H1 (cell line): ENCODE results near the gene PTHLH. TPM values are rescaled to one million over a fixed set of nuclear protein-coding genes. Genes with fewer than 3 reads are reported as not detected.

Source experiments
- CTCF ChIA-PET: fragments of 300-600 bp; sonication (Branson Sonifier 250); formaldehyde crosslinking; loops from one replicate; lab custom pipeline; 2021; ENCODE audit not compliant: partially characterized antibody; lab: Charles Lee
- POLR2A ChIA-PET: fragments of 300-600 bp; sonication (Branson Sonifier 250); formaldehyde crosslinking; loops from one replicate; lab custom pipeline; 2021; ENCODE audit warnings: inconsistent platforms; ENCODE audit not compliant: partially characterized antibody; lab: Charles Lee
- DNase-seq, 2 experiments: peaks; one replicate each; pipeline versions ENCODE4 v3.0.0 to v3.0.0-alpha.2; 2010 to 2022; ENCODE audit warnings: low spot score in 2 of 2, low read depth in 1 of 2, mixed read lengths in 1 of 2
- FAIRE-seq: peaks from 2 replicates; lab custom pipeline; 2011; peaks lifted over from hg19 to GRCh38; lab: Jason Lieb, UNC
- H2AFZ ChIP-seq: 2 replicates; pipeline ENCODE4 v1.8.1; 2012; ENCODE audit warnings: low read length, inconsistent platforms
- H2AK5ac ChIP-seq: 2 replicates; pipeline ENCODE4 v1.6.1; 2013; ENCODE audit warnings: low read depth, low read length
- H2BK120ac ChIP-seq: replicated peaks from 2 replicates; pipeline ENCODE3; 2013; ENCODE audit warnings: low read depth, low read length, inconsistent platforms
- H2BK12ac ChIP-seq: 2 replicates; pipeline ENCODE4 v1.6.1; 2013; ENCODE audit warnings: low read depth, low read length
- H2BK15ac ChIP-seq: 2 replicates; pipeline ENCODE4 v1.6.1; 2013; ENCODE audit warnings: low read length
- H2BK20ac ChIP-seq: 2 replicates; pipeline ENCODE4 v1.6.1; 2013; ENCODE audit warnings: low read length
- H2BK5ac ChIP-seq: 2 replicates; pipeline ENCODE4 v1.6.1; 2013; ENCODE audit warnings: low read depth, low read length
- H3K14ac ChIP-seq: 2 replicates; pipeline ENCODE4 v1.6.1; 2013; ENCODE audit warnings: inconsistent platforms; ENCODE audit not compliant: insufficient read length
- H3K18ac ChIP-seq: 2 replicates; pipeline ENCODE4 v1.6.1; 2013; ENCODE audit warnings: low read length; ENCODE audit errors: extremely low read depth
- H3K23ac ChIP-seq: 2 replicates; pipeline ENCODE4 v1.6.1; 2013; ENCODE audit warnings: inconsistent platforms; ENCODE audit not compliant: insufficient read length
- H3K23me2 ChIP-seq: 2 replicates; pipeline ENCODE4 v1.6.1; 2013; ENCODE audit warnings: low read depth, low read length
- H3K27ac ChIP-seq: 2 replicates; pipeline ENCODE4 v1.6.1; 2011; ENCODE audit warnings: low read depth, low read length, inconsistent platforms
- H3K27me3 ChIP-seq, 4 experiments: replicated peaks in 1 of 4; 1 replicate in 1 of 4; 2 replicates in 3 of 4; pipeline versions ENCODE4 v1.6.1 to v1.8.1; 2011 to 2013; ENCODE audit warnings: low read length in 3 of 4, mild to moderate bottlenecking in 3 of 4, inconsistent platforms in 2 of 4, mixed read lengths in 2 of 4, moderate library complexity in 1 of 4; ENCODE audit not compliant: control insufficient read depth in 3 of 4, insufficient read depth in 3 of 4; ENCODE audit errors: extremely low read depth in 1 of 4
- H3K36me3 ChIP-seq, 4 experiments: 2 replicates each; pipeline versions ENCODE4 v1.6.1 to v1.8.1; 2011 to 2013; ENCODE audit warnings: mild to moderate bottlenecking in 4 of 4, low read length in 3 of 4, moderate library complexity in 2 of 4, control low read depth in 1 of 4, inconsistent platforms in 1 of 4; ENCODE audit not compliant: insufficient read depth in 4 of 4, control insufficient read depth in 2 of 4
- H3K4ac ChIP-seq: replicated peaks from 2 replicates; pipeline ENCODE3; 2013; ENCODE audit warnings: low read length, low read depth, mixed read lengths, inconsistent platforms; ENCODE audit not compliant: insufficient read length
- H3K4me1 ChIP-seq, 4 experiments: replicated peaks in 1 of 4; 1 replicate in 1 of 4; 2 replicates in 3 of 4; pipeline versions ENCODE4 v1.6.1 to v1.8.1; 2011 to 2013; ENCODE audit warnings: low read length in 3 of 4, inconsistent platforms in 2 of 4, mixed read lengths in 1 of 4; ENCODE audit not compliant: insufficient read depth in 4 of 4, control insufficient read depth in 3 of 4
- H3K4me2 ChIP-seq, 2 experiments: 2 replicates each; pipeline versions ENCODE4 v1.6.1 to v1.8.1; 2011 to 2013; ENCODE audit warnings: low read depth in 2 of 2, low read length in 2 of 2, control low read depth in 1 of 2, inconsistent platforms in 1 of 2, mild to moderate bottlenecking in 1 of 2; ENCODE audit not compliant: insufficient read depth in 1 of 2
- H3K4me3 ChIP-seq, 4 experiments: fragments of 200-600, 300-600 bp in 1 of 4; sonication (generic), shearing (Covaris generic), sonication (Bioruptor Twin) in 1 of 4; 2 replicates each; pipeline versions ENCODE4 v1.5.1 to v1.8.1; 2011 to 2016; ENCODE audit warnings: low read length in 4 of 4, low read depth in 3 of 4, control low read depth in 2 of 4, inconsistent platforms in 2 of 4, mild to moderate bottlenecking in 2 of 4, mixed read lengths in 1 of 4, moderate library complexity in 1 of 4; ENCODE audit not compliant: insufficient read depth in 2 of 4; ENCODE audit errors: extremely low read depth in 1 of 4
- H3K56ac ChIP-seq: replicated peaks from 2 replicates; pipeline ENCODE3; 2013; ENCODE audit warnings: low read depth, mild to moderate bottlenecking, mixed read lengths, low read length, inconsistent platforms; ENCODE audit not compliant: insufficient read length
- H3K79me1 ChIP-seq: 2 replicates; pipeline ENCODE4 v1.6.1; 2013; ENCODE audit warnings: low read depth, low read length, control low read depth
- H3K79me2 ChIP-seq, 2 experiments: 2 replicates each; pipeline versions ENCODE4 v1.6.1 to v1.8.1; 2012 to 2013; ENCODE audit warnings: low read length in 2 of 2, mild to moderate bottlenecking in 2 of 2, inconsistent platforms in 1 of 2; ENCODE audit not compliant: insufficient read depth in 2 of 2, control insufficient read depth in 1 of 2
- H3K9ac ChIP-seq, 4 experiments: replicated peaks in 1 of 4; 1 replicate in 1 of 4; 2 replicates in 3 of 4; pipeline versions ENCODE4 v1.6.1 to v1.8.1; 2011 to 2013; ENCODE audit warnings: low read depth in 3 of 4, low read length in 3 of 4, control low read depth in 2 of 4, mild to moderate bottlenecking in 2 of 4, moderate library complexity in 2 of 4, inconsistent platforms in 1 of 4; ENCODE audit errors: extremely low read depth in 1 of 4
- H3K9me3 ChIP-seq, 2 experiments: 2 replicates each; pipeline versions ENCODE4 v1.6.1 to v1.8.1; 2012 to 2013; ENCODE audit warnings: mild to moderate bottlenecking in 2 of 2, moderate library complexity in 2 of 2, control low read depth in 1 of 2, inconsistent platforms in 1 of 2, low read depth in 1 of 2, low read length in 1 of 2, mixed read lengths in 1 of 2; ENCODE audit not compliant: insufficient read depth in 2 of 2
- H4K20me1 ChIP-seq, 2 experiments: replicated peaks in 1 of 2; 2 replicates each; pipeline versions ENCODE3 to v1.8.1; 2011 to 2013; ENCODE audit warnings: inconsistent platforms in 2 of 2, low read length in 2 of 2, mild to moderate bottlenecking in 1 of 2; ENCODE audit not compliant: insufficient read depth in 2 of 2, control insufficient read depth in 1 of 2
- H4K5ac ChIP-seq: 2 replicates; pipeline ENCODE4 v1.6.1; 2013; ENCODE audit warnings: low read length, low read depth, mixed read lengths, inconsistent platforms; ENCODE audit not compliant: insufficient read length
- H4K8ac ChIP-seq: 2 replicates; pipeline ENCODE4 v1.8.0; 2013; ENCODE audit warnings: mild to moderate bottlenecking, moderate library complexity, low read length, inconsistent platforms; ENCODE audit not compliant: insufficient read depth; ENCODE audit errors: extremely low read depth
- H4K91ac ChIP-seq: replicated peaks from 2 replicates; pipeline ENCODE3; 2013; ENCODE audit warnings: low read length, mixed read lengths, inconsistent platforms; ENCODE audit not compliant: insufficient read length
- CBX5 ChIP-seq: fragments of 300-800, 300-1000 bp; sonication (generic); IDR thresholded peaks from 2 replicates; pipeline ENCODE4 v1.7.1; 2016; ENCODE audit warnings: antibody characterized with exemption, low read length, low read depth
- CEBPB ChIP-seq: IDR thresholded peaks from 2 replicates; pipeline ENCODE4 v1.6.1; 2012; ENCODE audit warnings: low read depth, low read length
- FOSL1 ChIP-seq: IDR thresholded peaks from 2 replicates; pipeline ENCODE4 v1.6.1; 2011; ENCODE audit warnings: mild to moderate bottlenecking, low read depth, low read length, moderate library complexity; ENCODE audit not compliant: insufficient read depth
- GABPA ChIP-seq: IDR thresholded peaks from 2 replicates; pipeline ENCODE4 v1.6.1; 2011; ENCODE audit warnings: mild to moderate bottlenecking, low read length, moderate library complexity, borderline replicate concordance; ENCODE audit not compliant: insufficient read depth
- HDAC6 ChIP-seq: IDR thresholded peaks from one replicate; pipeline ENCODE4 v1.7.1; 2012; ENCODE audit warnings: low read depth, mild to moderate bottlenecking, inconsistent platforms, low read length, moderate library complexity
- KDM1A ChIP-seq: fragments of 200-600, 300-600 bp; sonication (generic); IDR thresholded peaks from 2 replicates; pipeline ENCODE4 v1.7.1; 2016; ENCODE audit warnings: mild to moderate bottlenecking, low read length, borderline replicate concordance
- POU5F1 ChIP-seq: IDR thresholded peaks from 2 replicates; pipeline ENCODE4 v1.6.1; 2011; ENCODE audit warnings: low read depth, mild to moderate bottlenecking, low read length, moderate library complexity
- RXRA ChIP-seq: IDR thresholded peaks from 2 replicates; pipeline ENCODE4 v1.6.1; 2011; ENCODE audit warnings: low read depth, mild to moderate bottlenecking, low read length, moderate library complexity; ENCODE audit not compliant: insufficient read depth
- SP1 ChIP-seq: IDR thresholded peaks from 2 replicates; pipeline ENCODE4 v1.6.1; 2011; ENCODE audit warnings: low read depth, low read length
- WGBS, 2 experiments: shearing (Covaris generic) in 1 of 2; methylation state at CpG; one replicate each; pipeline versions ENCODE4 v1.1.6 to v1.1.7; 2013 to 2015; ENCODE audit warnings: low lambda C conversion rate in 2 of 2, mixed read lengths in 2 of 2, inconsistent platforms in 1 of 2, low coverage in 1 of 2, missing lambda C conversion rate in 1 of 2; ENCODE audit not compliant: insufficient replicate concordance in 2 of 2, insufficient coverage in 1 of 2, insufficient read length in 1 of 2; ENCODE audit errors: extremely low coverage in 1 of 2, missing lambda C conversion rate in 1 of 2; 5-methylcytosine and 5-hydroxymethylcytosine counted together
- polyA plus RNA-seq, 7 experiments: library from polyadenylated mRNA; depleted of rRNA in 3 of 7; stranded (reverse) in 5 of 7; unstranded in 2 of 7; fragments of >200 nt in 5 of 7; fragments of 200-250 nt in 2 of 7; gene quantifications; 1 replicate in 5 of 7; 2 replicates in 1 of 7; 4 replicates in 1 of 7; pipeline versions ENCODE4 v1.2.1 to v1.2.3, GENCODE V29; 2011 to 2013; ENCODE audit warnings: missing spikeins in 2 of 7, mixed read lengths in 2 of 7
- total RNA-seq: library from RNA; stranded (reverse); fragmentation: NEBNext Ultra II Directional; extraction: Animal tissue kit (Norgen Biotek cat#: 25700); gene quantifications from 2 replicates; pipeline ENCODE4 v1.2.1, GENCODE V29; 2021
- TF ChIP-seq, protein P1 (sequence below): IDR thresholded peaks from 2 replicates; pipeline ENCODE4 v1.6.1; 2011; ENCODE audit warnings: low read length, improper control_type of control experiment

The PTHLH gene
- total and polyA plus RNA-seq, 2 of the 8 experiments (the other 6 are each of a cell fraction or from before 2014, with no cell fraction given), result 0.32 TPM; not detected in 1

GRCh38 chr12:27946421-27946820 lies 26.1 kb downstream of the PTHLH start:
- no peak overlapping the region for H2BK5ac ChIP-seq
- no peak overlapping the region for H3K4me3 ChIP-seq
- no peak overlapping the region for H3K18ac ChIP-seq
- no peaks in the 10 kb centered on the region for H4K20me1 ChIP-seq
- H3K23ac ChIP-seq, result no peak overlapping the region
- no peaks in the 10 kb centered on the region for H3K9me3 ChIP-seq
- no peaks in the 10 kb centered on the region for H3K36me3 ChIP-seq
- no peak overlapping the region for H4K91ac ChIP-seq
- H2AFZ ChIP-seq, result no peak overlapping the region
- DNase-seq (no peak), FAIRE-seq (no peak)
- 82% methylated on average over 1 of the region's 1 CpG; no CpG with 5 or more reads in 1 of the 2 experiments for WGBS, 2 experiments
- no peak overlapping the region for H2BK20ac ChIP-seq
- ChIA-PET CTCF (interaction anchor here (1.7 to 2.2 kb wide), 3 partner anchors 11 to 140 kb away, joined by 4 to 6 read pairs (median 4); no protein-coding TSS in a partner anchor), POLR2A (no interaction called here)
- no peak overlapping the region for H4K8ac ChIP-seq
- H3K56ac ChIP-seq, result no peak overlapping the region
- H3K79me1 ChIP-seq, result no peaks in the 10 kb centered on the region
- H3K4ac ChIP-seq, result no peak overlapping the region
- no peak overlapping the region for H2BK120ac ChIP-seq
- H2AK5ac ChIP-seq, result no peak overlapping the region
- no peak overlapping the region for H2BK15ac ChIP-seq
- no peaks in the 10 kb centered on the region for H3K79me2 ChIP-seq
- H3K27me3 ChIP-seq, result no peaks in the 10 kb centered on the region
- no peak overlapping the region for H3K9ac ChIP-seq
- no peak overlapping the region for H2BK12ac ChIP-seq
- H3K4me1 ChIP-seq, result peaks cover 0 to 3% (median 0%) of the 10 kb centered on the region in 4 experiments; a peak in 2 of 7 replicates
- no peak overlapping the region for H3K27ac ChIP-seq
- TF ChIP-seq RXRA (no peak), POU5F1 (no peak), CEBPB (no peak), KDM1A (no peak), HDAC6 (no peak), FOSL1 (no peak), GABPA (no peak), CBX5 (no peak), SP1 (no peak)
- TF ChIP-seq, protein P1, sequence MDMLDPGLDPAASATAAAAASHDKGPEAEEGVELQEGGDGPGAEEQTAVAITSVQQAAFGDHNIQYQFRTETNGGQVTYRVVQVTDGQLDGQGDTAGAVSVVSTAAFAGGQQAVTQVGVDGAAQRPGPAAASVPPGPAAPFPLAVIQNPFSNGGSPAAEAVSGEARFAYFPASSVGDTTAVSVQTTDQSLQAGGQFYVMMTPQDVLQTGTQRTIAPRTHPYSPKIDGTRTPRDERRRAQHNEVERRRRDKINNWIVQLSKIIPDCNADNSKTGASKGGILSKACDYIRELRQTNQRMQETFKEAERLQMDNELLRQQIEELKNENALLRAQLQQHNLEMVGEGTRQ, result no peak
- no peaks in the 10 kb centered on the region for H3K23me2 ChIP-seq
- no peak overlapping the region for H3K14ac ChIP-seq
- H4K5ac ChIP-seq, result no peak overlapping the region
- H3K4me2 ChIP-seq, result no peak overlapping the region
